Skeletal muscle tissue (tissue), 4 donors: Measurements from ENCODE around the gene CLPSL2. TPM values are rescaled to one million over a fixed set of nuclear protein-coding genes. Genes with fewer than 3 reads are reported as not detected.

Experiments
- H3K27ac ChIP-seq: one replicate; pipeline ENCODE4 v1.7.0; 2013; ENCODE audit warnings: mild to moderate bottlenecking, low read depth, low read length, inconsistent platforms
- H3K27me3 ChIP-seq, 3 donors: one replicate each; pipeline ENCODE4 v1.7.0; 2013; ENCODE audit warnings: low read length in 3 of 3; ENCODE audit not compliant: control insufficient read depth in 3 of 3, insufficient read depth in 3 of 3
- H3K36me3 ChIP-seq, 3 donors: one replicate each; pipeline ENCODE4 v1.7.0; 2013; ENCODE audit warnings: low read length in 3 of 3; ENCODE audit not compliant: control insufficient read depth in 3 of 3, insufficient read depth in 3 of 3
- H3K4me1 ChIP-seq, 3 donors: one replicate each; pipeline ENCODE4 v1.7.0; 2013; ENCODE audit warnings: low read length in 3 of 3, mild to moderate bottlenecking in 3 of 3; ENCODE audit not compliant: control insufficient read depth in 3 of 3, insufficient read depth in 3 of 3
- H3K4me3 ChIP-seq, 3 donors: one replicate each; pipeline ENCODE4 v1.7.0; 2013; ENCODE audit warnings: low read length in 3 of 3
- H3K9ac ChIP-seq, 3 donors: one replicate each; pipeline ENCODE4 v1.7.0; 2013; ENCODE audit warnings: low read length in 3 of 3, mild to moderate bottlenecking in 3 of 3, moderate library complexity in 2 of 3, low read depth in 1 of 3
- H3K9me3 ChIP-seq, 3 donors: one replicate each; pipeline ENCODE4 v1.7.0; 2013; ENCODE audit warnings: low read length in 3 of 3; ENCODE audit not compliant: control insufficient read depth in 3 of 3
- total RNA-seq: library from RNA; depleted of rRNA; stranded (reverse); fragments of >200 nt; gene quantifications from one replicate; pipeline ENCODE4 v1.2.3, GENCODE V29; 2014
- donor health status: Osteomylitis.

Gene CLPSL2
- total RNA-seq, 1 donor from 2014 or later = not detected

GRCh38 chr6:35786272-35786671 lies 9.9 kb downstream of the CLPSL2 start:
- no peak overlapping the region for H3K4me3 ChIP-seq
- H3K9me3 ChIP-seq = no peaks in the 10 kb centered on the region
- no peaks in the 10 kb centered on the region for H3K4me1 ChIP-seq
- H3K36me3 ChIP-seq = no peaks in the 10 kb centered on the region
- H3K27ac ChIP-seq = no peak overlapping the region
- no peak overlapping the region for H3K9ac ChIP-seq
- H3K27me3 ChIP-seq = peaks cover 19 to 49% (median 29%) of the 10 kb centered on the region in 3 donors

DNA sequence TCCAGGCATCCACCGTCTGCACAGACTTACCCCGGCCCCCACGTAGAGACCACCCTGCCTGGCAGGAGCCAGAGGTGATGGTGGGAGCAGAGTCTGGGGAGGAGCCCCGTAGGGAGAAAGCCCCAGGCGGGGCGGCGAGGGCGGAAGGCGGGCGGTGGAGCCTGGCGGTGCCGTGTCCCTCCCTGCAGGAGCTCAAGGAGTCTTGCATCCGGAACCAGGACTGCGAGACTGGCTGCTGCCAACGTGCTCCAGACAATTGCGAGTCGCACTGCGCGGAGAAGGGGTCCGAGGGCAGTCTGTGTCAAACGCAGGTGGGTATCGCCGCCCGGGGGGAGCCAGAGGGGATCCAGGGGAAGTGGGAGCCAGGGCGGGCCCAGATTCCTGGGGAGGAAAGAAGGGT lies 10.4 kb downstream of the CLPSL2 start:
- Histone ChIP-seq H3K9me3 (no peaks in the 10 kb centered on the region), H3K4me1 (no peaks in the 10 kb centered on the region), H3K27me3 (peaks cover 19 to 48% (median 28%) of the 10 kb centered on the region in 3 donors), H3K36me3 (no peaks in the 10 kb centered on the region), H3K9ac (no peak overlapping the region), H3K27ac (no peak overlapping the region), H3K4me3 (no peak overlapping the region)

DNA sequence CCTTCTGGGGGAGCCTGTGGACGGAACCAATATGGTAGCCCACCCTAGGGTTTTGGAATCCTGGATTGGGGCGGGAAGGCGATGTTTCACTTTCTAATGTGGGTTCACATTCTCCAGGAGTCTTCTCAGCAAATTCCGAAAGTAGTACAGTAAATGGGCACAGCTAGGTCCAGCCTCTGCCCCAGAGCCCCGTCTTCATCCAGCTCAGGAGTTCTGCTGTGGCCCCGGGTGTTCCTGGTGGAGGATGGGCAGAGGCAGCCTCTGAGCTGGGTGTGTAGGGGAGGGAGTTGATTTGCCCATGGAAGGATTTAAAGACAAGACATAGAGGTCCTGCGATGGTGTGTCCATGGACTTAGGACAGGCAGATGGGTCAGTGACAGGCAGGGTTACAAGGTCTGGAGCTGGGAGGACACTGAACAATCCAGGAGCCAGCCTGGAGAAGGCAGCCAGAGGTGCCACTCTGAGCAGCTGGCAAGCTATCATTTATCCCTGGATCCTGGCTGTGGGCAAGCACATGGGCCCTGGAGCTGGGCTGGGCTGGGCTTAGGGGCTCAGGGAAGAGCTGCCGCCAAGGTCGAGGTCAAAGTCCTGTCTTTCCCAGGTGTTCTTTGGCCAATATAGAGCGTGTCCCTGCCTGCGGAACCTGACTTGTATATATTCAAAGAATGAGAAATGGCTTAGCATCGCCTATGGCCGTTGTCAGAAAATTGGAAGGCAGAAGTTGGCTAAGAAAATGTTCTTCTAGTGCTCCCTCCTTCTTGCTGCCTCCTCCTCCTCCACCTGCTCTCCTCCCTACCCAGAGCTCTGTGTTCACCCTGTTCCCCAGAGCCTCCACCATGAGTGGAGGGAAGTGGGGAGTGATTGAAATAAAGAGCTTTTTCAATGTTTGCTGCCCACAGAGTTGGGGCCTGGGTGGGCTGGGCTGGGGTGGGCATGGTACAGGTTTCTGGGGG lies 11.1 kb downstream of the CLPSL2 start:
- Histone ChIP-seq H3K36me3 (no peaks in the 10 kb centered on the region), H3K27me3 (peaks cover 19 to 48% (median 28%) of the 10 kb centered on the region in 3 donors), H3K4me3 (no peak overlapping the region), H3K9me3 (no peaks in the 10 kb centered on the region), H3K9ac (no peak overlapping the region), H3K27ac (no peak overlapping the region), H3K4me1 (no peaks in the 10 kb centered on the region)

GRCh38 chr6:35788423-35788982 lies 12.1 kb downstream of the CLPSL2 start:
- peaks cover 19 to 51% (median 28%) of the 10 kb centered on the region in 3 donors for H3K27me3 ChIP-seq
- no peaks in the 10 kb centered on the region for H3K4me1 ChIP-seq
- no peak overlapping the region for H3K9ac ChIP-seq
- no peak overlapping the region for H3K27ac ChIP-seq
- H3K9me3 ChIP-seq = no peaks in the 10 kb centered on the region
- no peaks in the 10 kb centered on the region for H3K36me3 ChIP-seq
- H3K4me3 ChIP-seq = no peak overlapping the region

DNA sequence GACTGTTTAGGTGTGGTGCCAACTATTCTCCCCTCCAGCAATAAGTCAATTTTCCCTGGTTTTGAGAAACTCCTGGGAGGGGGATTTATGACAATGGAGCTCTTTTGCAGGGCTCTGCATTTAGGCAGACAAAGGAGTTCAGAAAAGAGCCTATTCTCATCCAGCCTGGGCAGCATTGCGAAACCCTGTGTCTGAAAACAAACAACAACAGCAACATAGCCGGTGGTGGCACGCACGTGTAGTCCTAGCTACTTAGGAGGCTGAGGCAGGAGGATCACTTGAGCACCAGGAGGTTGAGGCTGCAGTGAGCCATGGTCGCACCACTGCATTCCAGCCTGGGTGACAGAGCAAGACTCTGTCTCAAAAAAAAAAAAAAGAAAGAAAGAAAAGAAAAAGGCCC lies 14.3 kb downstream of the CLPSL2 start:
- H3K27me3 ChIP-seq = peaks cover 19 to 42% (median 25%) of the 10 kb centered on the region in 3 donors

DNA sequence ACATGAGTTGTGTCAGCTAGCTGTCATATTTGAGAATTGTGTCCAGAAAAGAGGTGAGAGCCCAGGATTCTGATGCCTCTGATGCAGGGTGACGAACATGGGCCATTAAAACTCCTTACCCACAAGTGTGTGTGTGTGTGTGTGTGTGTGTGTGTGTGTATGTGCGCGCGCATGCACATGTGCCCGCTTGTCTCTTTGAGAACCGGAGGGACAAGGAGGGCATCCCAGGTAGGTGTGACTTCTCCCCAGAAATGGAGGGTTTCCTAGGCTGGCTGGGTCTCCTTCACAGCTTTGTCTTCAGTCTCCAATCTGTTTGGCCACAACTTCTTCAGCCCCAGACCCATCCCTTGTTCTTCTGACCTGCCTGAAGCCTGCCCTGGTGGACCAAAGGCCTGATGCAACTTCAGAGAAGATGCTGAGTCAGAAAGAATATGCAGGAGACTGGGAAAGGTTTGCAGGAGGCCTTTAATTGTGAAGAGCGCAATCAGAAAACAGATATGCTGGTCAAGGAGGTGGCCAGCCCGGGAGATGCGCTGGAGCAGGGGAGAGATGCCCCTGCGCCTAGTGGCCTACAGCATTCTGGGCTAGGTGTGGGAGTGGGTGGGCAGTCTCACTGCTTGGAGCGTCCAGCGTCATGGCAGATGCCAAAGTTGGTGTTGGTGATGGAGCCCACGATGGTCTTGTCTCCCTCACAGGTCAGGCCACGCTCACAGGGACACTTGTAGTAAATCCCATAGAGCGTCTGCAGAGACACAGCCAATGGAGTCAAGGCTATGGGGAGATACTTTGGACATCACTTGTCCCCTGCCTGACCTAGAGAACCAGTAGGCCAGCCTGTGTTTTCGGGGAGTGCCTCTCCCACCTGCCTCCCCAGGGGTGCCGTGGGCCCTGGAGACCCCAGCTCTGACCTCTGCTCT lies 18.4 kb downstream of the CLPSL2 start:
- Histone ChIP-seq H3K9ac (no peak overlapping the region), H3K4me1 (no peaks in the 10 kb centered on the region), H3K36me3 (no peaks in the 10 kb centered on the region), H3K27me3 (peaks cover 0 to 21% (median 9%) of the 10 kb centered on the region in 3 donors), H3K27ac (no peak overlapping the region), H3K4me3 (no peak overlapping the region), H3K9me3 (no peaks in the 10 kb centered on the region)

More for the DNA sequence above, 14.3 kb downstream of the CLPSL2 start:
- Histone ChIP-seq H3K4me3 (no peak overlapping the region), H3K4me1 (no peaks in the 10 kb centered on the region), H3K9ac (no peak overlapping the region), H3K9me3 (no peaks in the 10 kb centered on the region), H3K27ac (no peak overlapping the region), H3K36me3 (no peaks in the 10 kb centered on the region)

GRCh38 chr6:35795453-35796071 lies 19.2 kb downstream of the CLPSL2 start:
- Histone ChIP-seq H3K27ac (no peak overlapping the region), H3K9ac (no peak overlapping the region), H3K4me3 (no peak overlapping the region), H3K4me1 (no peaks in the 10 kb centered on the region), H3K36me3 (no peaks in the 10 kb centered on the region), H3K27me3 (peaks cover 0 to 21% (median 9%) of the 10 kb centered on the region in 3 donors), H3K9me3 (no peaks in the 10 kb centered on the region)

DNA sequence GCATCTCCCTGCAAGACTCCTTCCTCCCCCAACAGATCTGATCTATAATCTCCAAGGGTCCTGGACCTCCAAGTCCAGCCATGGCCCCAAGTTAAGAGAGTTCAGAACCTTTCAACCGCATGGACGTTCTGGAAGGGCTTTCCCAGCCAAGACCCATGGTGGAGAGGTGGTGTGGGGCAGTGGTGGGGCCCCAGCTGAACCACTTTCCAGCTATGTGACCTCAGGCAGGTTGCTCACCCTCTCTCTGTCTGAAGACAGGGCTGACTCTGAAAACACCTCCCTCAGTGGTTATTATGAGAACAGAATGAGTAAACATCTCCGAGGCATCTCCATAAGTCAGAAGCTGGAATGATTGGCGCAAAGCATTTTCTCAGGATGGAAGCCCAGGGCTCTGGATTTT lies 19.8 kb downstream of the CLPSL2 start:
- no peak overlapping the region for H3K9ac ChIP-seq
- H3K27ac ChIP-seq = no peak overlapping the region
- H3K36me3 ChIP-seq = no peaks in the 10 kb centered on the region
- H3K27me3 ChIP-seq = peaks cover 0 to 21% (median 9%) of the 10 kb centered on the region in 3 donors
- H3K4me3 ChIP-seq = no peak overlapping the region
- no peaks in the 10 kb centered on the region for H3K4me1 ChIP-seq
- no peaks in the 10 kb centered on the region for H3K9me3 ChIP-seq

- Histone ChIP-seq H3K27ac (no peak overlapping the region), H3K9ac (no peak overlapping the region), H3K36me3 (no peaks in the 10 kb centered on the region), H3K4me3 (no peak overlapping the region), H3K27me3 (peaks cover 0 to 15% (median 9%) of the 10 kb centered on the region in 3 donors), H3K9me3 (no peaks in the 10 kb centered on the region), H3K4me1 (no peaks in the 10 kb centered on the region)
Observed at GRCh38 chr6:35797837-35798526, 21.6 kb downstream of the CLPSL2 start.
